IMR-90 (cell line): Measurements from ENCODE around the gene CDCA4. TPM values are rescaled to one million over a fixed set of nuclear protein-coding genes. Genes with fewer than 3 reads are reported as not detected.

ENCODE experiments used
- ATAC-seq: fragments of 200-7000 bp; cut with Tn5 transposase; 2 replicates; pipeline ENCODE4 v1.9.1; 2020; ENCODE audit warnings: low read depth, mild to moderate bottlenecking, moderate library complexity
- BruUV-seq: library from RNA; stranded (reverse); fragments of 400-500 nt; replicated peaks from 2 replicates; lab custom pipeline; 2021; lab: Mats Ljungman, UMichigan
- CTCF ChIA-PET: fragments of 300-600 bp; formaldehyde crosslinking; extraction: SDS; loops from one replicate; lab custom pipeline; 2021; ENCODE audit warnings: antibody characterized with exemption; lab: Yijun Ruan, JAX
- POLR2A ChIA-PET: fragments of 300-600 bp; sonication (Branson Sonifier 250); formaldehyde crosslinking; loops from one replicate; lab custom pipeline; 2022; ENCODE audit warnings: antibody characterized with exemption; ENCODE audit not compliant: unreplicated experiment; lab: Charles Lee
- DNase-seq: peaks from one replicate; pipeline ENCODE4 v3.0.0; 2013
- H2AFZ ChIP-seq: replicated peaks from 2 replicates; pipeline ENCODE3; 2013; ENCODE audit warnings: low read length, mild to moderate bottlenecking; ENCODE audit not compliant: poor library complexity
- H2AK5ac ChIP-seq: 2 replicates; pipeline ENCODE4 v1.6.1; 2013; ENCODE audit warnings: low read depth, low read length, inconsistent platforms
- H2AK9ac ChIP-seq: replicated peaks from 2 replicates; pipeline ENCODE3; 2013; ENCODE audit warnings: mild to moderate bottlenecking, low read depth, low read length, moderate library complexity; ENCODE audit not compliant: poor library complexity
- H2BK120ac ChIP-seq: 2 replicates; pipeline ENCODE4 v1.6.1; 2013; ENCODE audit warnings: low read depth, low read length, inconsistent platforms
- H2BK15ac ChIP-seq: 3 replicates; pipeline ENCODE4 v1.6.1; 2013; ENCODE audit warnings: low read depth, low read length, inconsistent platforms
- H2BK20ac ChIP-seq: 2 replicates; pipeline ENCODE4 v1.6.1; 2013; ENCODE audit warnings: low read depth, mild to moderate bottlenecking, inconsistent platforms, low read length, moderate library complexity
- H2BK5ac ChIP-seq: 2 replicates; pipeline ENCODE4 v1.6.1; 2013; ENCODE audit warnings: mild to moderate bottlenecking, low read depth, low read length, inconsistent platforms; ENCODE audit not compliant: poor library complexity, severe bottlenecking
- H3K14ac ChIP-seq: replicated peaks from 2 replicates; pipeline ENCODE4 v1.6.1; 2013; ENCODE audit warnings: low read depth, low read length, inconsistent platforms
- H3K18ac ChIP-seq: 2 replicates; pipeline ENCODE4 v1.6.1; 2013; ENCODE audit warnings: low read depth, low read length, control low read depth
- H3K23ac ChIP-seq: 2 replicates; pipeline ENCODE4 v1.6.1; 2013; ENCODE audit warnings: low read depth, low read length, inconsistent platforms
- H3K27ac ChIP-seq: 2 replicates; pipeline ENCODE4 v1.5.1; 2013; ENCODE audit warnings: mild to moderate bottlenecking, control low read depth, low read length; ENCODE audit not compliant: insufficient read depth
- H3K27me3 ChIP-seq: 2 replicates; pipeline ENCODE4 v1.6.1; 2013; ENCODE audit warnings: low read length; ENCODE audit not compliant: control insufficient read depth, insufficient read depth
- H3K36me3 ChIP-seq: 2 replicates; pipeline ENCODE4 v1.6.1; 2013; ENCODE audit warnings: low read length, mixed read lengths; ENCODE audit not compliant: control insufficient read depth, insufficient read depth
- H3K4ac ChIP-seq: 2 replicates; pipeline ENCODE4 v1.6.1; 2013; ENCODE audit warnings: low read depth, low read length, inconsistent platforms
- H3K4me1 ChIP-seq: 2 replicates; pipeline ENCODE4 v1.6.1; 2013; ENCODE audit warnings: low read length, mixed read lengths; ENCODE audit not compliant: control insufficient read depth, insufficient read depth
- H3K4me2 ChIP-seq: 2 replicates; pipeline ENCODE4 v1.6.1; 2013; ENCODE audit warnings: low read depth, mild to moderate bottlenecking, control low read depth, low read length, moderate library complexity
- H3K4me3 ChIP-seq: 2 replicates; pipeline ENCODE4 v1.5.1; 2013; ENCODE audit warnings: low read depth, mild to moderate bottlenecking, control low read depth, low read length, moderate library complexity; ENCODE audit not compliant: insufficient read depth
- H3K56ac ChIP-seq: 2 replicates; pipeline ENCODE4 v1.6.1; 2013; ENCODE audit warnings: low read length, inconsistent platforms; ENCODE audit not compliant: insufficient read depth; ENCODE audit errors: extremely low read depth
- H3K79me1 ChIP-seq, 2 experiments: 2 replicates each; pipeline ENCODE4 v1.6.1; 2013; ENCODE audit warnings: low read length in 2 of 2, inconsistent platforms in 1 of 2, low read depth in 1 of 2
- H3K9ac ChIP-seq: 2 replicates; pipeline ENCODE4 v1.6.1; 2013; ENCODE audit warnings: low read depth, low read length, control low read depth
- H3K9me1 ChIP-seq: 2 replicates; pipeline ENCODE4 v1.6.1; 2013; ENCODE audit warnings: low read length, inconsistent platforms; ENCODE audit not compliant: insufficient read depth
- H3K9me3 ChIP-seq: 2 replicates; pipeline ENCODE4 v1.6.1; 2013; ENCODE audit warnings: low read length; ENCODE audit not compliant: control insufficient read depth, insufficient read depth
- H4K20me1 ChIP-seq: 2 replicates; pipeline ENCODE4 v1.6.1; 2013; ENCODE audit warnings: low read length, inconsistent platforms; ENCODE audit not compliant: insufficient read depth
- H4K5ac ChIP-seq: 2 replicates; pipeline ENCODE4 v1.6.1; 2013; ENCODE audit warnings: mild to moderate bottlenecking, low read depth, low read length, control low read depth
- H4K8ac ChIP-seq, 2 experiments: 2 replicates each; pipeline ENCODE4 v1.6.1; 2013; ENCODE audit warnings: low read depth in 2 of 2, low read length in 2 of 2, control low read depth in 1 of 2, inconsistent platforms in 1 of 2
- H4K91ac ChIP-seq: 2 replicates; pipeline ENCODE4 v1.6.1; 2013; ENCODE audit warnings: low read depth, low read length, inconsistent platforms; ENCODE audit not compliant: insufficient read depth
- BHLHE40 ChIP-seq: fragments of 150-350 bp; IDR thresholded peaks from 2 replicates; pipeline ENCODE4 v1.6.1; 2016; ENCODE audit warnings: mild to moderate bottlenecking, low read depth, low read length
- CEBPB ChIP-seq: IDR thresholded peaks from 2 replicates; pipeline ENCODE4 v1.6.1; 2012; ENCODE audit warnings: low read depth, low read length, improper control_type of control experiment
- CHD1 ChIP-seq: IDR thresholded peaks from 2 replicates; pipeline ENCODE4 v1.6.1; 2012; ENCODE audit warnings: low read depth, low read length, improper control_type of control experiment
- FOS ChIP-seq: fragments of 150-350 bp; IDR thresholded peaks from 2 replicates; pipeline ENCODE4 v1.6.1; 2016; ENCODE audit warnings: low read depth, low read length
- MAFK ChIP-seq: IDR thresholded peaks from 2 replicates; pipeline ENCODE4 v1.6.1; 2012; ENCODE audit warnings: low read depth, low read length, improper control_type of control experiment
- NFE2L2 ChIP-seq: fragments of 150-350 bp; IDR thresholded peaks from 2 replicates; pipeline ENCODE4 v1.6.1; 2016; ENCODE audit warnings: low read depth, mild to moderate bottlenecking, low read length
- RAD21 ChIP-seq: IDR thresholded peaks from 2 replicates; pipeline ENCODE4 v1.6.1; 2012; ENCODE audit warnings: low read length, improper control_type of control experiment
- RFX5 ChIP-seq: IDR thresholded peaks from 2 replicates; pipeline ENCODE4 v1.8.0; 2012; ENCODE audit warnings: low read depth, mild to moderate bottlenecking, low read length, moderate library complexity
- SMC3 ChIP-seq: fragments of 150-350 bp; IDR thresholded peaks from 2 replicates; pipeline ENCODE4 v1.6.1; 2016; ENCODE audit warnings: low read depth, mild to moderate bottlenecking, antibody characterized with exemption, low read length, moderate library complexity
- WGBS, 2 experiments: methylation state at CpG; one replicate each; pipeline versions ENCODE4 v1.1.5 to v1.1.7; 2013; ENCODE audit warnings: missing lambda C conversion rate in 2 of 2; ENCODE audit not compliant: insufficient read length in 1 of 2; ENCODE audit errors: extremely low coverage in 2 of 2; 5-methylcytosine and 5-hydroxymethylcytosine counted together
- dilution Hi-C: fragments of 300-500 bp; cut with HindIII; formaldehyde crosslinking; loops from one replicate; pipeline ENCODE4 v1.14.3; 2018; ENCODE audit warnings: low sequenced_read_pairs; ENCODE audit not compliant: unreplicated experiment
- in situ Hi-C: fragments of 300-500 bp; cut with MboI; formaldehyde crosslinking; loops from 3 replicates; pipeline ENCODE4 v1.14.3; 2019; ENCODE audit warnings: low sequenced_read_pairs, inconsistent platforms, mixed read lengths
- intact Hi-C: fragments of 100-400 bp; cut with micrococcal nuclease; formaldehyde crosslinking; loops from 2 replicates; pipeline ENCODE4 v1.10.0; 2022
- polyA plus RNA-seq, 3 experiments: library from polyadenylated mRNA; depleted of rRNA; stranded (reverse); fragments of >200 nt; gene quantifications; 2 replicates each; pipeline ENCODE4 v1.2.3, GENCODE V29; 2012; ENCODE audit warnings: low replicate concordance in 1 of 3
- total RNA-seq: library from RNA; depleted of rRNA; stranded (reverse); fragments of >200 nt; gene quantifications from 2 replicates; pipeline ENCODE4 v1.2.3, GENCODE V29; 2012
- TF ChIP-seq, protein P1 (sequence below): fragments of 150-350 bp; IDR thresholded peaks from 2 replicates; pipeline ENCODE4 v1.6.1; 2016; ENCODE audit warnings: low read depth, mild to moderate bottlenecking, low read length, moderate library complexity, borderline replicate concordance

The CDCA4 gene
- total and polyA plus RNA-seq, 2 of the 4 experiments (the other 2 are of a cell fraction): 17.7 to 18.6 TPM

DNA sequence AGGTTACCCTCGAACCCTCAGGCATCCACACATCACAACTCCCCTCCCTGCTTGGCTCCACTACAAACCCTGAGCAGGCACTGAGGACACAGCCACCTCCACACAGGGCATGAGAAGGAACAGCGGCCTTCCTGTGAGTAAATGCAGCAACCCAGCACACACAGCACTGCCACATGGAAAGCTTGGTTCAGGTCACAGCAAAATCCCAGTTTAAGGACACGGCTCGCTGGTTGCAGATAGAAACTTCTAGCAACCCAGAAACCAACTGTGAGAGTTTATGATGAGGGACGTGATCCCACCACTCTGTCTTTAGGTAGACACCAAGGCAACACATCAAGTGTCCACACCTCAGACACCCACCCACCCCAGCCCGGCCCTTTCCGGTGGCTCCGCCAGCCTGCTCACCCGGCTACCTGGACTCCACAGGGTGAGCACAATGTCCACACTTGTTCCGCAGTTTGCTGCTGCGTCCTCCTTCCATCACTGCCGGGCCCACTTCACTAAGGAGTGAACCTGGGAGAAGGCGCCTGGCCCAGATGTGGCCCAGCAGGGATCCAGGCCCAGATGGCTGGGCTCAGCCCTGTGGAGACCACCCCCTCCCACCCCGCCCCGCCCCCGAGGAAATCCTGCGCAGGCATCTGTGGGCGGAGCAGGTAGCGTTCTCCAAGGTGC lies 13.2 kb downstream of the CDCA4 start:
- H2BK5ac ChIP-seq: no peak overlapping the region
- TF ChIP-seq BHLHE40: no peak
- TF ChIP-seq RAD21: no peak
- TF ChIP-seq FOS: no peak
- no peak for TF ChIP-seq NFE2L2
- no peak for TF ChIP-seq SMC3
- TF ChIP-seq CHD1: no peak
- no peak for TF ChIP-seq MAFK
- TF ChIP-seq RFX5: no peak
- TF ChIP-seq, protein P1, sequence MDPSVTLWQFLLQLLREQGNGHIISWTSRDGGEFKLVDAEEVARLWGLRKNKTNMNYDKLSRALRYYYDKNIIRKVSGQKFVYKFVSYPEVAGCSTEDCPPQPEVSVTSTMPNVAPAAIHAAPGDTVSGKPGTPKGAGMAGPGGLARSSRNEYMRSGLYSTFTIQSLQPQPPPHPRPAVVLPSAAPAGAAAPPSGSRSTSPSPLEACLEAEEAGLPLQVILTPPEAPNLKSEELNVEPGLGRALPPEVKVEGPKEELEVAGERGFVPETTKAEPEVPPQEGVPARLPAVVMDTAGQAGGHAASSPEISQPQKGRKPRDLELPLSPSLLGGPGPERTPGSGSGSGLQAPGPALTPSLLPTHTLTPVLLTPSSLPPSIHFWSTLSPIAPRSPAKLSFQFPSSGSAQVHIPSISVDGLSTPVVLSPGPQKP: no peak
- TF ChIP-seq CEBPB: no peak
- H2BK120ac ChIP-seq: no peak overlapping the region
- H4K20me1 ChIP-seq: peaks cover 32% of the 10 kb centered on the region
- H4K8ac ChIP-seq: no peak overlapping the region
- H3K9me3 ChIP-seq: no peaks in the 10 kb centered on the region
- DNase-seq (no peak), ATAC-seq (no peak)
- 100% methylated on average over 2 of the region's 19 CpGs; no CpG with 5 or more reads in 1 of the 2 experiments for WGBS, 2 experiments
- dilution Hi-C loops: no loop called here
- H2BK20ac ChIP-seq: no peak overlapping the region
- H2AK5ac ChIP-seq: no peak overlapping the region
- in situ Hi-C loops: no loop called here
- H3K4me2 ChIP-seq: no peak overlapping the region
- H3K23ac ChIP-seq: no peak overlapping the region
- no peak overlapping the region for H2BK15ac ChIP-seq
- POLR2A ChIA-PET: no interaction called here
- no TSS peak for BruUV-seq
- H3K27me3 ChIP-seq: no peaks in the 10 kb centered on the region
- H4K5ac ChIP-seq: no peak overlapping the region
- H2AK9ac ChIP-seq: peak overlapping the region; percentile 19
- H2AFZ ChIP-seq: no peak overlapping the region
- no peak overlapping the region for H3K18ac ChIP-seq
- peaks cover under 1% of the 10 kb centered on the region; the same call in 1 of the 2 replicates for H3K4me1 ChIP-seq
- H3K27ac ChIP-seq: no peak overlapping the region
- no peak overlapping the region for H3K4ac ChIP-seq
- no peak overlapping the region for H3K56ac ChIP-seq
- CTCF ChIA-PET: no interaction called here
- intact Hi-C loops: no loop called here
- peaks cover 3% of the 10 kb centered on the region; the same call in 1 of the 2 replicates for H3K9me1 ChIP-seq
- peaks cover 30% of the 10 kb centered on the region for H3K36me3 ChIP-seq
- H3K79me1 ChIP-seq: peaks cover 22 to 44% of the 10 kb centered on the region in 2 experiments
- H3K4me3 ChIP-seq: no peak overlapping the region
- no peak overlapping the region for H4K91ac ChIP-seq
- no peak overlapping the region for H3K9ac ChIP-seq
- no peak overlapping the region for H3K14ac ChIP-seq
